HG03575 (cell line): ENCODE measurements around the gene NDFIP1.
"Not testable (repeated sequence)": the region's sequence is repeated elsewhere in the genome, so short reads cannot be mapped to it uniquely, and the experiment has no call there.

Source experiments
- ATAC-seq: cut with Tn5 transposase; IDR thresholded peaks from one replicate; pipeline ENCODE4 v1.9.1; 2021; ENCODE audit not compliant: unreplicated experiment, insufficient number of reproducible peaks, low FRiP score; ENCODE audit errors: extremely low read depth

Gene NDFIP1

GRCh38 chr5:142178651-142179050 is 70.1 kb downstream of the NDFIP1 start:
- no peak for ATAC-seq

DNA sequence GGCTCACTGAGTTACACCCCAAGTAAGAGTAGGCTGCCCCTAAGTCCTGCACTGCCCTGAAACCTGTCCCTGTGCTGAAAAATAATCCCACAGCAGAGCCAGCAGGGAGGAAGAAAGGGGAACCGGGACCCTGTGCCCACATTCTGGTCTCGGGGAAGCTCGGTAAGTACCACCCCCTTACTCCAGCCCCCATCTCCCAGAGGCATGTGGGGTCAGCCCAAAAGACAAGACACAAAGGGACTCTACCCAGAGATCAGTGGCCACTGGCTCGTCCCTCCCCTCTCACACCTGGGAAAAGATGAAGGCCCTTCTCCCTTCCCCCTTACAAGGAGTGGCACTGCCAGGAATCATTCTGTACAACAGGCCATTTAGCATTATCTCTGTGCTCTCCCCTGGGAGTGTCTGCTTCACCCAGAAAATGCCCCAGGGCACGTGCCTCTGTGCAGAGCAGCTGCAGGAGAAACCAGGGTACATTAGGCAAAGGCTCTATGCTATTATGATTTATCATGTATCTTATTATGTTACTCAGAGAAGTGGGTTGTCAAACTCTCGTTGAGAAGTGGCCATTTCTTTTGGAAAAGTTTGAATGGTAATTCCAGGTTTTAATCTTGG is 71.3 kb downstream of the NDFIP1 start:
- ATAC-seq: no peak

DNA sequence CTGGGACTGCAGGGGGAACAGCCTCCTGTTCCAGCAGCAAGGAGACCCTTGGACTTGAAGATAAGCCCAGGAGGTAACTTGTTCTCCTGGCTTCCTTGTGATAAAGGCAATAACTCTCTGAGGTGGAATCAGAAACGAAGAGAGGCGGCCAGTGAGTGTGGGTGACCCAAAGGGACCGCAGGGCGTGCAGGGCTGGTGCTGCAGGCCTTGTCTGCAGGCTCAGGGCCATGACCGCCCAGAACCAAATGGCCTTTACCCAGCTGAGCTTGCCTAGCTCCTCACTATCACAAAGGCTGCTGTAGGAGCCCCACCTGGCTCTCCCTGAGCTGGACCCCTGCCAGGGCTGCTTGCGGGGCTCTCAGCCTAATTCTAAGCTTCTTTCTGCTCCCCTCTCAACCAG is 72.5 kb downstream of the NDFIP1 start:
- ATAC-seq: no peak

- ATAC-seq: no peak
Measured at GRCh38 chr5:142181547-142182163, 73.1 kb downstream of the NDFIP1 start.

GRCh38 chr5:142182840-142183239 is 74.3 kb downstream of the NDFIP1 start:
- ATAC-seq: no peak

DNA sequence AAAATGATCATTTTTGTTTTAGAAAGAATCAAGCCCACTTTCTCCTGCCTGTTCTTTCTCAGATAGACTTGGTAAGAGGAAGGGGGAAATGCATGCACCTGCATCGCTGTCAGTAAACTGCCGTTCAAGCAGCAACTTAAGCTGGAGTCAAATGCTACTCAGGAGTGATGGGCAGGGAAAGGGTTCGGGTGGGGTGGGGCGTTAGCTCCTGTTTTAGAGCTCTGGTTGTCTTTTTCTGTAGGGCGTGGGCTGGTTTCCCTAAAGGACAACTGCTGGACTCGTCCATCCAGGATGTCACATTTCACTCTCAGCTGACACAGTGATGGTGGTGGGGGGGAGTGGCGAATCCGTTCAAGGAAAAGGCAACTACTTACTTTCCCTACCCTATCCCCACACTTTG is 75.0 kb downstream of the NDFIP1 start:
- no peak for ATAC-seq

DNA sequence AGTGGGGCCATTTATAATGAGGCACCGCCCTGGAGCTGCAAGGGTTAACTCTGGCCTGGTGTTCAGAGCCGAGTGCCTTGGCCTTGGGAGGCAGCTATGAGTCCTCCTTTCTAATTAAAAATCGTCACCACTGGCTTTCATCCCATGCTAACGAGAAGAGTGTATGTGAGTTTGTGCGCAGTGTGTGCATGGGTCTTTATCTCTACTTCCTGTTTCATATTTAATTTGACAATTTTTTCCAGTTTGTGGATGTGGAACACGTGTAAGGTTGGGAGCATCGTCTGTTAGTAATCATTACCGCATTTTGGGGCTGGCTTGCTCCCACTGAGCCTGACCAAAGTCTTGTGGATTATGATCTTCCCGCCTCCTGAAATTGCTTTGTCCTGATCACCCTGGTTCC is 76.4 kb downstream of the NDFIP1 start:
- ATAC-seq: no peak

GRCh38 chr5:142186514-142186856 is 77.9 kb downstream of the NDFIP1 start:
- ATAC-seq: no peak

- no peak for ATAC-seq
Measured at GRCh38 chr5:142186857-142187594, 78.4 kb downstream of the NDFIP1 start.

DNA sequence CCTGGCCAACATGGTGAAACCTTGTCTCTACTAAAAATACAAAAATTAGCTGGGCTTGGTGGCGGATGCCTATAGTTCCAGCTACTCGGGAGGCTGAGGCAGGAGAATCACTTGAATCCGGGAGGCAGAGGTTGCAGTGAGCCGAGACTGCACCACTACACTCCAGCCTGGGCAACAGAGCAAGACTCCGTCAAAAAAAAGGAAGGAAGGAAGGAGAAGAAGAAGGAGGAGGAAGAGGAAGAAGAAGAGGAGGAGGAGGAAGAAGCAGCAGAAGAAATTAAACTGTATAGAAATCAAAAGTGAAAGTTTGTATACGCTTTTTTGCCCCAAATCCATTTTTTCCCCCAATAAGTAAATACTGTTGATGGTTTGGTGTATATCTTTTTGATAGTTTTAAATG is 80.1 kb downstream of the NDFIP1 start:
- ATAC-seq: not testable (repeated sequence)

DNA sequence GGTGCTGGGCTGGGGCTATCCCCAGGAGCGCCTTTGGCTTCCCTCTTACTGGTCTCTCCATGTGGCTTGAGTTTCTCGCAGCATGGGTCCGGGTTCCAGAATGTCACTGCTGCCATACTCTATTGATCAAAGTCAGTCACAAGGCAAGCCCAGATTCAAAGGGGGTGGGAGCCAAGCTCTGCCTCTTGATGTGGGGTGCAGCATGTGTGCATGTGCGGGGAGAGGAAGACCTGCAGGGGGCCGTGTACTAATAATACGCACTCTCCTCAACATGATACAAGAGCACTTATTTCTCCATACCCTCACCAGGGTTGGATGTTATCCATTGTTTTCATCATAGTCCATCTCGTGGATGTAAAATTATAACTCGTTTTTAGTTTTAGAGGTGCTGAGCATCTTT is 81.2 kb downstream of the NDFIP1 start:
- ATAC-seq: no peak

- no peak for ATAC-seq
Measured at GRCh38 chr5:142191776-142192175, 83.2 kb downstream of the NDFIP1 start.

DNA sequence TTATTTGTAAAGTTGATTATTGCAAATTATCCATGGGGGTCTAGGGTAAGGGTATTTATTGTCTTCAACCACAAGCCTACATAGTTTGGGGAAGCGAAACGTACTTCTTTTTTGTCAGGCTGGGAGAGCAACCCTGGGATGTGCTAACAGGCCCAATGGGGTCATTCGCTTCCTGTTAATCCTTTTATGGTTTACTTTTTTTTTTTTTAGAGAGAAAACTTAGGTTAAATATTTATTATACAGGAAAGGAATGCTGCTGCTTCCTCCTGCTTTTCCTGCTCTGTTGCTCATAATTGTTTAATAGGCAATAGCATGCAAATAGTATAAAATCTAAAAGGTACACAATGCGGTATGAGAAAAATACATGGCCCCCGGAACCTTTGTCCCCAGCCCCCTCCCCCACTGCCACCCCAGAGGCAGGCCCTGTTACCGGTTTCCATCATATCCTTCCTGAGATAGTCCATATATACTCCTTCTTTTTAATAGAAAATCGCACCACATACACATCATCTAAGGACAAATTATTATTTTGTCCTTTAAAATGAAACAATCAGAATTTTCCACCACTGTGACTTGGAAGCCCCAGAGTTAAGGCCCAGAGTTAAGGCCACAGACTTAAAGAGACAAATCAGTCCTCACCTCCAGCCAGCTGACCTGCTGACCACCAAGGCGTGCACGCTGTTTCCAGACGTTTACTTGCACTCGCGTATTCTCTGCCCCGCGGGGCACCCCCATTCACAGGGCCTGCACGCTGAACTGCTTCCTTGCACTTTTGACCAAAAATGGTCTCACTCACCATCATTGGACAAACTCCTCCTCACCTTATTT is 83.9 kb downstream of the NDFIP1 start:
- no peak for ATAC-seq

GRCh38 chr5:142193114-142193428 is 84.5 kb downstream of the NDFIP1 start:
- ATAC-seq: no peak

- ATAC-seq: no peak
Measured at GRCh38 chr5:142197098-142197497, 88.5 kb downstream of the NDFIP1 start.

- no peak for ATAC-seq
Measured at GRCh38 chr5:142197781-142198180, 89.2 kb downstream of the NDFIP1 start.

- ATAC-seq: no peak
Measured at GRCh38 chr5:142199388-142199787, 90.8 kb downstream of the NDFIP1 start.

GRCh38 chr5:142200387-142200786 is 91.8 kb downstream of the NDFIP1 start:
- no peak for ATAC-seq

DNA sequence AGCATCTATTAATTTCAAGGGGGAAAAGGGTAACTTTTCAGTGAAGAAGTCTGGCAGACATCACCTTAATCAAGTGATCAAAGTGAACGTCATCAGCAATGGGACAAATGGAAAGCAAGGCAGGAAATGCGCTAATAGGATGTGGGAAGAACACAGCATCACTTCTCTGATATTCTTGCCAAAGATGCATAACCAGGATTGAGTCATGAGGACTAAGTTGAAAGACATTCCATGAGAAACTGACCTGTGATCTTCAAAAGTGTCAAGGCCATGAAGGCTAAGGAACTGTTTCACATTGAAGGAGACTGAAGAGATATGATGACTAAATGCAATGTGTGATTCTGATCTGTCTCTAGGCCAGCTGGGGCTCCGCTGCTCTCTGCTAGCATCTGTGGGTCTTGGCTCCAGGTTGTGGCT is 92.9 kb downstream of the NDFIP1 start:
- ATAC-seq: no peak

DNA sequence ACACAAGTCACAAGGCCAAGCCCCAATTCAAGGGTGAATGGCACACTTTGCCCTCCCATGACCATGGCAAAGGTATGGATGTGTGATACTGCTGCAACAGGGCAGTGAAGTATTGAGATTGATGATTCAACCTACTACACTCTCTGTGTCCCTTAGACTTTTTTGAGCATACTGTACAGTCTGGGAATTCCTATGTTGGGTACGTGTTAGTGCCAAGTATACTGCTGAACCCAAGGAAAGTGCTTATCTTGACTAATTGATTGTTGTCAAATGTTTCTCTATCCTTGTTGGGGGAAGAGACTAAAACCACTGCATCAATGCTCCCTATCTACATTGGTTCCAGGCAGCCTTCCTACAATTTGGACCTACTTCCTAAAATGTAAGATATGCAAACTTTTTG is 93.7 kb downstream of the NDFIP1 start:
- no peak for ATAC-seq
